HG02759 (cell line): ENCODE data around the gene SCO2.
"Not testable (repeated sequence)": the region's sequence is repeated elsewhere in the genome, so short reads cannot be mapped to it uniquely, and the experiment has no call there.

Experiments used
- ATAC-seq: cut with Tn5 transposase; IDR thresholded peaks from one replicate; pipeline ENCODE4 v1.9.1; 2021; ENCODE audit warnings: mild to moderate bottlenecking, moderate library complexity; ENCODE audit not compliant: unreplicated experiment

SCO2 gene

GRCh38 chr22:50551160-50551752, 25.9 kb upstream of the SCO2 start:
- ATAC-seq: no peak

- ATAC-seq: no peak
Observed at GRCh38 chr22:50550395-50550794, 25.0 kb upstream of the SCO2 start.

- ATAC-seq: peak; percentile 16
Observed at GRCh38 chr22:50548921-50549790, 23.8 kb upstream of the SCO2 start.

- ATAC-seq: peak; percentile 35
Observed at GRCh38 chr22:50548040-50548920, 22.9 kb upstream of the SCO2 start.

- ATAC-seq: no peak
Observed at GRCh38 chr22:50547263-50547985, 22.0 kb upstream of the SCO2 start.

GRCh38 chr22:50546326-50547262, 21.2 kb upstream of the SCO2 start:
- ATAC-seq: no peak

GRCh38 chr22:50545522-50546325, 20.3 kb upstream of the SCO2 start, which contains the start of gene KLHDC7B:
Gene KLHDC7B, plus strand, starts transcription at chr22:50545899. Its CDS starts 345 bp downstream, at chr22:50546244.
- no peak for ATAC-seq

- ATAC-seq: no peak
Observed at GRCh38 chr22:50544746-50545253, 19.4 kb upstream of the SCO2 start.

- no peak for ATAC-seq
Observed at GRCh38 chr22:50544078-50544745, 18.8 kb upstream of the SCO2 start.

- no peak for ATAC-seq
Observed at GRCh38 chr22:50542416-50542927, 17.1 kb upstream of the SCO2 start.

GRCh38 chr22:50541667-50542026, 16.2 kb upstream of the SCO2 start:
- not testable (repeated sequence) for ATAC-seq

- ATAC-seq: no peak
Observed at GRCh38 chr22:50540381-50540780, 15.0 kb upstream of the SCO2 start.

- ATAC-seq: no peak
Observed at GRCh38 chr22:50537765-50538164, 12.4 kb upstream of the SCO2 start.

GRCh38 chr22:50536226-50536625, 10.8 kb upstream of the SCO2 start:
- ATAC-seq: no peak

GRCh38 chr22:50535113-50535512, 9.7 kb upstream of the SCO2 start:
- no peak for ATAC-seq

- not testable (repeated sequence) for ATAC-seq
Observed at GRCh38 chr22:50533856-50534711, 8.7 kb upstream of the SCO2 start.
